Hepatocyte (in vitro differentiated cells): ENCODE results near the gene GALE.
A peak's percentile ranks its signal among the peaks of the same experiment; 100 is the strongest.

Experiments
- CTCF ChIP-seq: fragments of 200-600 bp; sonication (generic); IDR thresholded peaks from 2 replicates; pipeline ENCODE4 v1.5.1; 2016; ENCODE audit warnings: antibody characterized with exemption, mild to moderate bottlenecking; ENCODE audit not compliant: poor library complexity
- EZH2 ChIP-seq: fragments of 200-600 bp; sonication (generic); IDR thresholded peaks from 2 replicates; pipeline ENCODE4 v1.6.1; 2016; ENCODE audit warnings: antibody characterized with exemption, mild to moderate bottlenecking, borderline replicate concordance
- EZH2phosphoT487 ChIP-seq: fragments of 200-600 bp; sonication (generic); IDR thresholded peaks from one replicate; pipeline ENCODE4 v1.6.1; 2018; ENCODE audit warnings: antibody characterized with exemption, mild to moderate bottlenecking, low read depth, moderate library complexity; ENCODE audit not compliant: unreplicated experiment, severe bottlenecking

- TF ChIP-seq CTCF = peak; percentile 88
- no peak for TF ChIP-seq EZH2phosphoT487
- no peak for TF ChIP-seq EZH2
Observed at GRCh38 chr1:23772049-23772853, 28.3 kb downstream of the GALE start.
